ENCODE data around the gene IFT27.

- TF ChIP-seq RAD21 (IDR thresholded peaks at IDR 0.05; ENCODE audit: low read depth) (no peak), EP300 (IDR thresholded peaks at IDR 0.05; ENCODE audit: borderline replicate concordance) (no peak), ZBTB7A (IDR thresholded peaks at IDR 0.05; ENCODE audit: low read depth) (no peak), CREB1 (IDR thresholded peaks at IDR 0.05; ENCODE audit: low read depth) (no peak), NFIC (IDR thresholded peaks at IDR 0.05) (no peak), CEBPB (IDR thresholded peaks at IDR 0.05) (no peak), MAX (IDR thresholded peaks at IDR 0.05) (no peak), USF1 (IDR thresholded peaks at IDR 0.05) (no peak), TAF1 (IDR thresholded peaks at IDR 0.05; ENCODE audit: low read depth) (no peak), REST (IDR thresholded peaks at IDR 0.05; ENCODE audit: low read depth) (no peak)
These were observed 30.5 kb downstream of the IFT27 start for GRCh38 chr22:36745301-36745995.
